ENCODE data around the gene CELA2A. TPM values are rescaled to one million over a fixed set of nuclear protein-coding genes. Genes with fewer than 3 reads are reported as not detected.
A peak's percentile ranks its signal among the peaks of the same experiment; 100 is the strongest.

Gene CELA2A
- not detected for polyA plus RNA-seq (ENCODE audit: low read depth in 6 of 6)

GRCh38 chr1:15456313-15456954 lies at the start of gene CELA2A:
Gene CELA2A, plus strand, starts transcription at chr1:15456732. Its CDS starts 22 bp downstream, at chr1:15456754.
- Mint-ChIP-seq H3K4me3 (peak within 1 kb of the TSS in 2 of 8 donors; percentile 33 to 66), H3K27ac (peak within 1 kb of the TSS in 1 of 6 donors; percentile 12), H3K36me3 (no peaks in the 10 kb centered on the region), H3K27me3 (peaks cover 4 to 10% (median 4%) of the 10 kb centered on the region in 3 donors), H3K4me1 (no peaks in the 10 kb centered on the region), H3K9me3 (no peaks in the 10 kb centered on the region)
- ATAC-seq (ENCODE audit: low read depth in 2 of 2): no peak
- no peak for DNase-seq

GRCh38 chr1:15407580-15407979 lies 49.0 kb upstream of the CELA2A start:
- H3K4me1 Mint-ChIP-seq: peaks cover 22 to 30% (median 30%) of the 10 kb centered on the region in 3 donors
- H3K27ac Mint-ChIP-seq: peak overlapping the region in 5 of 6 donors; percentile 67 to 99 (median 86)
- no peak for ATAC-seq (ENCODE audit: low read depth in 2 of 2)

GRCh38 chr1:15408890-15409387 lies 47.6 kb upstream of the CELA2A start:
- Mint-ChIP-seq H3K4me3 (peak overlapping the region; percentile 80 to 96 (median 86)), H3K4me1 (peaks cover 22 to 41% (median 40%) of the 10 kb centered on the region in 3 donors), H3K36me3 (no peaks in the 10 kb centered on the region), H3K27ac (peak overlapping the region; percentile 97 to 100 (median 99)), H3K27me3 (peaks cover 0 to 14% (median 12%) of the 10 kb centered on the region in 3 donors), H3K9me3 (no peaks in the 10 kb centered on the region)
- ATAC-seq (ENCODE audit: low read depth in 2 of 2): no peak
- DNase-seq: no peak

More at GRCh38 chr1:15407580-15407979, 49.0 kb upstream of the CELA2A start:
- no peaks in the 10 kb centered on the region for H3K9me3 Mint-ChIP-seq
- H3K27me3 Mint-ChIP-seq: peaks cover 0 to 14% (median 12%) of the 10 kb centered on the region in 3 donors
- no peak for DNase-seq
- H3K36me3 Mint-ChIP-seq: no peaks in the 10 kb centered on the region
- peak overlapping the region in 6 of 8 donors; percentile 15 to 95 (median 36) for H3K4me3 Mint-ChIP-seq

- DNase-seq (peak; percentile 86), ATAC-seq (ENCODE audit: low read depth in 2 of 2) (peak; percentile 69 to 70)
- H3K4me1 Mint-ChIP-seq: peaks cover 23 to 48% (median 43%) of the 10 kb centered on the region in 3 donors
- no peaks in the 10 kb centered on the region for H3K36me3 Mint-ChIP-seq
- H3K27me3 Mint-ChIP-seq: peaks cover 0 to 14% (median 12%) of the 10 kb centered on the region in 3 donors
- peak within 1 kb of the TSS; percentile 97 to 100 (median 99) for H3K27ac Mint-ChIP-seq
- H3K9me3 Mint-ChIP-seq: no peaks in the 10 kb centered on the region
- peak within 1 kb of the TSS; percentile 88 to 96 (median 95) for H3K4me3 Mint-ChIP-seq
Measured at GRCh38 chr1:15409388-15410222, 46.9 kb upstream of the CELA2A start, which contains the start of gene EFHD2. Gene EFHD2, plus strand, starts transcription at chr1:15409888. Its CDS starts 84 bp downstream, at chr1:15409972.

- no peaks in the 10 kb centered on the region for H3K36me3 Mint-ChIP-seq
- no peaks in the 10 kb centered on the region for H3K9me3 Mint-ChIP-seq
- peak; percentile 22 for DNase-seq
- H3K4me1 Mint-ChIP-seq: peaks cover 29 to 55% (median 51%) of the 10 kb centered on the region in 3 donors
- H3K27ac Mint-ChIP-seq: peak overlapping the region; percentile 91 to 99 (median 96)
- no peak for ATAC-seq (ENCODE audit: low read depth in 2 of 2)
- peak overlapping the region; percentile 81 to 96 (median 95) for H3K4me3 Mint-ChIP-seq
- peaks cover 0 to 12% (median 10%) of the 10 kb centered on the region in 3 donors for H3K27me3 Mint-ChIP-seq
Measured at GRCh38 chr1:15410223-15410883, 46.2 kb upstream of the CELA2A start.

GRCh38 chr1:15410884-15411245 lies 45.7 kb upstream of the CELA2A start:
- ATAC-seq (ENCODE audit: low read depth in 2 of 2) (no peak), DNase-seq (no peak)
- H3K36me3 Mint-ChIP-seq: no peaks in the 10 kb centered on the region
- H3K9me3 Mint-ChIP-seq: no peaks in the 10 kb centered on the region
- H3K27me3 Mint-ChIP-seq: peaks cover 0 to 12% (median 9%) of the 10 kb centered on the region in 3 donors
- H3K4me3 Mint-ChIP-seq: peak overlapping the region; percentile 81 to 96 (median 94)
- peak overlapping the region; percentile 91 to 99 (median 96) for H3K27ac Mint-ChIP-seq
- H3K4me1 Mint-ChIP-seq: peaks cover 33 to 60% (median 56%) of the 10 kb centered on the region in 3 donors

- peaks cover 0 to 7% (median 6%) of the 10 kb centered on the region in 3 donors for H3K27me3 Mint-ChIP-seq
- peak overlapping the region; percentile 54 to 99 (median 98) for H3K27ac Mint-ChIP-seq
- H3K4me1 Mint-ChIP-seq: peaks cover 41 to 68% (median 64%) of the 10 kb centered on the region in 3 donors
- H3K9me3 Mint-ChIP-seq: no peaks in the 10 kb centered on the region
- DNase-seq: peak; percentile 82
- ATAC-seq (ENCODE audit: low read depth in 2 of 2): peak; percentile 59 to 62
- no peaks in the 10 kb centered on the region for H3K36me3 Mint-ChIP-seq
- H3K4me3 Mint-ChIP-seq: peak overlapping the region; percentile 81 to 96 (median 94)
Measured at GRCh38 chr1:15411593-15412137, 44.9 kb upstream of the CELA2A start.

- peak overlapping the region in 5 of 6 donors; percentile 24 to 99 (median 97) for H3K27ac Mint-ChIP-seq
- H3K36me3 Mint-ChIP-seq: no peaks in the 10 kb centered on the region
- no peak for ATAC-seq (ENCODE audit: low read depth in 2 of 2)
- peak overlapping the region; percentile 81 to 96 (median 94) for H3K4me3 Mint-ChIP-seq
- H3K27me3 Mint-ChIP-seq: peaks cover 0 to 1% (median under 1%) of the 10 kb centered on the region in 3 donors
- H3K9me3 Mint-ChIP-seq: no peaks in the 10 kb centered on the region
- no peak for DNase-seq
- peaks cover 46 to 74% (median 70%) of the 10 kb centered on the region in 3 donors for H3K4me1 Mint-ChIP-seq
Measured at GRCh38 chr1:15412175-15412800, 44.2 kb upstream of the CELA2A start.

- DNase-seq: no peak
- H3K4me3 Mint-ChIP-seq: peak overlapping the region in 3 of 8 donors; percentile 88 to 95 (median 95)
- H3K27me3 Mint-ChIP-seq: no peaks in the 10 kb centered on the region
- no peak for ATAC-seq (ENCODE audit: low read depth in 2 of 2)
- peaks cover 49 to 79% (median 75%) of the 10 kb centered on the region in 3 donors for H3K4me1 Mint-ChIP-seq
- no peaks in the 10 kb centered on the region for H3K36me3 Mint-ChIP-seq
- no peaks in the 10 kb centered on the region for H3K9me3 Mint-ChIP-seq
- peak overlapping the region in 3 of 6 donors; percentile 54 to 99 (median 86) for H3K27ac Mint-ChIP-seq
Measured at GRCh38 chr1:15412843-15413242, 43.7 kb upstream of the CELA2A start.

GRCh38 chr1:15413563-15414444 lies 42.7 kb upstream of the CELA2A start:
- no peaks in the 10 kb centered on the region for H3K27me3 Mint-ChIP-seq
- peak overlapping the region in 1 of 8 donors; percentile 40 for H3K4me3 Mint-ChIP-seq
- peaks cover 49 to 83% (median 79%) of the 10 kb centered on the region in 3 donors for H3K4me1 Mint-ChIP-seq
- peak overlapping the region in 2 of 6 donors; percentile 85 to 94 for H3K27ac Mint-ChIP-seq
- no peak for ATAC-seq (ENCODE audit: low read depth in 2 of 2)
- H3K36me3 Mint-ChIP-seq: no peaks in the 10 kb centered on the region
- no peaks in the 10 kb centered on the region for H3K9me3 Mint-ChIP-seq
- no peak for DNase-seq

- ATAC-seq (ENCODE audit: low read depth in 2 of 2) (no peak), DNase-seq (no peak)
- Mint-ChIP-seq H3K4me3 (peak overlapping the region in 2 of 8 donors; percentile 14 to 40), H3K4me1 (peaks cover 44 to 77% (median 74%) of the 10 kb centered on the region in 3 donors), H3K36me3 (no peaks in the 10 kb centered on the region), H3K9me3 (no peaks in the 10 kb centered on the region), H3K27me3 (no peaks in the 10 kb centered on the region), H3K27ac (peak overlapping the region in 5 of 6 donors; percentile 44 to 94 (median 72))
Measured at GRCh38 chr1:15414445-15414983, 42.0 kb upstream of the CELA2A start.

Measured in naive B cell (primary cell).